ENCODE results near the gene SLC35E1.

GRCh38 chr19:16531380-16531669 is 40.9 kb downstream of the SLC35E1 start:
- TF ChIP-seq CTCF (IDR thresholded peaks at IDR 0.05; ENCODE audit: low read depth, low read length) (no peak), EZH2phosphoT487 (IDR thresholded peaks at IDR 0.05; ENCODE audit: low read depth) (no peak)

Data from OCI-LY3 (cell line).